ENCODE data around the gene CORT. TPM values are rescaled to one million over a fixed set of nuclear protein-coding genes. Genes with fewer than 3 reads are reported as not detected.

Gene CORT
- total and polyA plus RNA-seq, 2 of the 4 experiments (the other 2 are of a cell fraction): 0.10 TPM; not detected in 1

DNA sequence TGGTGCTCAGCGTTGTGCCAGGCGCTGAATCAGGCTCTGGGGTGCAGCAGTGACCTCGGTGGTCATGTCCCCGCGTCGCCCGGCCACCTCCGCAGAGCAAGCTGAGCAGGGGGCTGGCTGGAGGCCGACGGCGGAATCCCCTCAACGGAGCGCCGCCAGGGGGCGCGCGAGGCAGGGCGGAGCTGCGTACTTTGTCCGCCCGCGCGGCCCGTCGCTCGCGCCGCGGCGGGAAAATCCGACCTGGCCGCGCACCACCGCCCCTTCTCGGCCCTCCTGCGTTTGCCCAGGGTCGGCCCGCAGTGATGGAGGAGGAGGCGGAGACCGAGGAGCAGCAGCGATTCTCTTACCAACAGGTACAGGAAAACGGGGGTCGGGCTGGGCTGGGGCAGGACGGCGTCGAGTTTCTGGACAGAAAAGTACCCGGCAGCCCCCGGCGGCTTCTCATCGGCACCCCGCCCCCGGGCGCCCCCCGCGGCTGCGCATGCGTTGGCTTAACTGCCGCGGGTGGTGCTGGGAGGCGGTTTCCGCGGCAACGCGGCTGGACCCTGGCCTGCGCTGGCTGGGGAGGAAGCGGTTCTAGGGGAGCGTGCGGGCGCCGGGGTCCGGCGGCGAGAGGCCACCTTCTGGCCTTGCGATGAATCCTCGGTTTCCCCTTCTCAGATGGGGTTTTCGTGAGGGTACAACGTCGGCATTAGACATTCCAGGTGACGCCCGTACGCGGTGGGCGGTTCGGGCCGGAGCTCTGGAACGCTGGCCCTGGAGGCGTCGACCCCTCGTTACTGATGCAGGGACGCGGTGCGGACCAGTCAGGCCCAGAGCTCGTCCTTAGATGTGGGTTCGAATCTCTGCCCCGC lies 19.4 kb upstream of the CORT start, which contains the start of gene CENPS:
Gene CENPS (plus strand): TSS at position 218 of the 854 bp plus-strand sequence. CDS start 85 bp downstream, at position 303.
- in situ Hi-C loops (cut with MboI; ENCODE audit: low sequenced_read_pairs) (no loop called here), intact Hi-C loops (cut with micrococcal nuclease) (loop anchor here (1.0 kb wide), 1 partner anchor 64 kb away; no protein-coding TSS in a partner anchor), dilution Hi-C loops (cut with HindIII; ENCODE audit: low sequenced_read_pairs, unreplicated experiment) (no loop called here)
- no peaks in the 10 kb centered on the region for H4K20me1 ChIP-seq (ENCODE audit: insufficient read depth, low read length)
- H2AFZ ChIP-seq (replicated peaks; ENCODE audit: low read length, poor library complexity): peak within 1 kb of the TSS; percentile 100
- H3K36me3 ChIP-seq (ENCODE audit: control insufficient read depth, insufficient read depth, low read length): peaks cover 2% of the 10 kb centered on the region; the same call in 1 of the 2 replicates
- H4K8ac ChIP-seq (ENCODE audit: low read depth in 2 of 2, low read length in 2 of 2): peak within 1 kb of the TSS; percentile 79 to 96
- peak within 1 kb of the TSS; percentile 99 for H3K4me2 ChIP-seq (ENCODE audit: low read depth, low read length)
- H3K9me1 ChIP-seq (ENCODE audit: insufficient read depth, low read length): peaks cover 4% of the 10 kb centered on the region
- no TSS peak for BruUV-seq (replicated peaks)
- peak within 1 kb of the TSS; percentile 87 for H3K56ac ChIP-seq (ENCODE audit: extremely low read depth, insufficient read depth, low read length)
- ATAC-seq (ENCODE audit: low read depth): peak; percentile 95
- ChIA-PET CTCF (interaction anchor here (0.9 to 1.9 kb wide), 10 partner anchors 22 to 255 kb away, joined by 3 to 12 read pairs (median 3); no protein-coding TSS in a partner anchor), POLR2A (ENCODE audit: unreplicated experiment) (interaction anchor here (0.6 kb wide), 1 partner anchor 180 kb away, joined by 3 read pairs; no protein-coding TSS in a partner anchor)
- no peaks in the 10 kb centered on the region for H3K27me3 ChIP-seq (ENCODE audit: control insufficient read depth, insufficient read depth, low read length)
- peak within 1 kb of the TSS; percentile 98 for H3K14ac ChIP-seq (replicated peaks; ENCODE audit: low read depth, low read length)
- H4K5ac ChIP-seq (ENCODE audit: low read depth, low read length): peak within 1 kb of the TSS; percentile 87
- peak within 1 kb of the TSS; percentile 89 for H3K4ac ChIP-seq (ENCODE audit: low read depth, low read length)
- peak within 1 kb of the TSS; percentile 85 for H3K9ac ChIP-seq (ENCODE audit: low read depth, low read length)
- peak within 1 kb of the TSS; percentile 36; the same call in 1 of the 2 replicates for H3K18ac ChIP-seq (ENCODE audit: low read depth, low read length)
- peak within 1 kb of the TSS; percentile 44; the same call in 1 of the 2 replicates for H2BK20ac ChIP-seq (ENCODE audit: low read depth, low read length)
- peak within 1 kb of the TSS; percentile 63 for H2BK5ac ChIP-seq (ENCODE audit: low read depth, low read length, poor library complexity, severe bottlenecking)
- H3K4me1 ChIP-seq (ENCODE audit: control insufficient read depth, insufficient read depth, low read length): peaks cover 2% of the 10 kb centered on the region; the same call in 1 of the 2 replicates
- peak within 1 kb of the TSS; percentile 94 for H4K91ac ChIP-seq (ENCODE audit: insufficient read depth, low read depth, low read length)
- no peaks in the 10 kb centered on the region for H3K9me3 ChIP-seq (ENCODE audit: control insufficient read depth, insufficient read depth, low read length)
- peak within 1 kb of the TSS; percentile 96 for H2AK9ac ChIP-seq (replicated peaks; ENCODE audit: low read depth, low read length, poor library complexity)
- WGBS, 2 experiments (ENCODE audit: extremely low coverage in 2 of 2, insufficient read length in 1 of 2): 0% methylated on average over 48 of the region's 95 CpGs; no CpG with 5 or more reads in 1 of the 2 experiments
- peak within 1 kb of the TSS; percentile 59; the same call in 1 of the 3 replicates for H2BK15ac ChIP-seq (ENCODE audit: low read depth, low read length)
- H2BK120ac ChIP-seq (ENCODE audit: low read depth, low read length): peak within 1 kb of the TSS; percentile 71
- H3K4me3 ChIP-seq (ENCODE audit: insufficient read depth, low read depth, low read length): peak within 1 kb of the TSS; percentile 76
- peaks cover 7 to 27% of the 10 kb centered on the region in 2 experiments; a peak in 3 of 4 replicates for H3K79me1 ChIP-seq (ENCODE audit: low read depth in 1 of 2, low read length in 2 of 2)
- peak within 1 kb of the TSS; percentile 86 for H3K27ac ChIP-seq (ENCODE audit: insufficient read depth, low read length)
- peak within 1 kb of the TSS; percentile 92 for H3K23ac ChIP-seq (ENCODE audit: low read depth, low read length)
- peak; percentile 83 for DNase-seq
- peak within 1 kb of the TSS; percentile 74 for H2AK5ac ChIP-seq (ENCODE audit: low read depth, low read length)
- TF ChIP-seq RCOR1 (IDR thresholded peaks at IDR 0.05; ENCODE audit: insufficient replicate concordance, low read length) (peak; percentile 30), MXI1 (IDR thresholded peaks at IDR 0.05; ENCODE audit: borderline replicate concordance, low read depth, low read length) (peak; percentile 82), FOS (IDR thresholded peaks at IDR 0.05; ENCODE audit: low read depth, low read length) (no peak), MAZ (IDR thresholded peaks at IDR 0.05; ENCODE audit: borderline replicate concordance, low read depth, low read length) (peak; percentile 74; the same call in 1 of the 2 replicates), BHLHE40 (IDR thresholded peaks at IDR 0.05; ENCODE audit: low read depth, low read length) (no peak), CEBPB (IDR thresholded peaks at IDR 0.05; ENCODE audit: low read depth, low read length) (no peak), POLR2A (IDR thresholded peaks at IDR 0.05; ENCODE audit: low read depth, low read length) (no peak; the same call in 1 of the 2 replicates), CHD1 (IDR thresholded peaks at IDR 0.05; ENCODE audit: low read depth, low read length) (no peak), NFE2L2 (IDR thresholded peaks at IDR 0.05; ENCODE audit: low read depth, low read length) (no peak), RAD21 (IDR thresholded peaks at IDR 0.05; ENCODE audit: low read length) (peak; percentile 66), MAFK (IDR thresholded peaks at IDR 0.05; ENCODE audit: low read depth, low read length) (no peak), RFX5 (IDR thresholded peaks at IDR 0.05; ENCODE audit: low read depth, low read length) (no peak), SMC3 (IDR thresholded peaks at IDR 0.05; ENCODE audit: low read depth, low read length) (peak; percentile 87)
- TF ChIP-seq, protein P1, sequence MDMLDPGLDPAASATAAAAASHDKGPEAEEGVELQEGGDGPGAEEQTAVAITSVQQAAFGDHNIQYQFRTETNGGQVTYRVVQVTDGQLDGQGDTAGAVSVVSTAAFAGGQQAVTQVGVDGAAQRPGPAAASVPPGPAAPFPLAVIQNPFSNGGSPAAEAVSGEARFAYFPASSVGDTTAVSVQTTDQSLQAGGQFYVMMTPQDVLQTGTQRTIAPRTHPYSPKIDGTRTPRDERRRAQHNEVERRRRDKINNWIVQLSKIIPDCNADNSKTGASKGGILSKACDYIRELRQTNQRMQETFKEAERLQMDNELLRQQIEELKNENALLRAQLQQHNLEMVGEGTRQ (IDR thresholded peaks at IDR 0.05; ENCODE audit: low read depth, low read length): no peak
- TF ChIP-seq, protein P2, sequence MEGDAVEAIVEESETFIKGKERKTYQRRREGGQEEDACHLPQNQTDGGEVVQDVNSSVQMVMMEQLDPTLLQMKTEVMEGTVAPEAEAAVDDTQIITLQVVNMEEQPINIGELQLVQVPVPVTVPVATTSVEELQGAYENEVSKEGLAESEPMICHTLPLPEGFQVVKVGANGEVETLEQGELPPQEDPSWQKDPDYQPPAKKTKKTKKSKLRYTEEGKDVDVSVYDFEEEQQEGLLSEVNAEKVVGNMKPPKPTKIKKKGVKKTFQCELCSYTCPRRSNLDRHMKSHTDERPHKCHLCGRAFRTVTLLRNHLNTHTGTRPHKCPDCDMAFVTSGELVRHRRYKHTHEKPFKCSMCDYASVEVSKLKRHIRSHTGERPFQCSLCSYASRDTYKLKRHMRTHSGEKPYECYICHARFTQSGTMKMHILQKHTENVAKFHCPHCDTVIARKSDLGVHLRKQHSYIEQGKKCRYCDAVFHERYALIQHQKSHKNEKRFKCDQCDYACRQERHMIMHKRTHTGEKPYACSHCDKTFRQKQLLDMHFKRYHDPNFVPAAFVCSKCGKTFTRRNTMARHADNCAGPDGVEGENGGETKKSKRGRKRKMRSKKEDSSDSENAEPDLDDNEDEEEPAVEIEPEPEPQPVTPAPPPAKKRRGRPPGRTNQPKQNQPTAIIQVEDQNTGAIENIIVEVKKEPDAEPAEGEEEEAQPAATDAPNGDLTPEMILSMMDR (conservative IDR thresholded peaks at IDR 0.05; ENCODE audit: low read depth, low read length): peak; percentile 98
